AG10803 (cell line): ENCODE results near the gene VSIG8.

Experiments used
- DNase-seq: peaks from one replicate; pipeline ENCODE4 v3.0.0; 2010; ENCODE audit warnings: low read depth
- H3K4me3 ChIP-seq: 2 replicates; pipeline ENCODE4 v1.5.1; 2011; ENCODE audit warnings: mild to moderate bottlenecking, low read length, control low read depth
- TF ChIP-seq, protein P1 (sequence below): conservative IDR thresholded peaks from 2 replicates; pipeline ENCODE4 v1.5.1; 2011; ENCODE audit warnings: mild to moderate bottlenecking, low read length, control low read depth, inconsistent platforms

VSIG8 gene

DNA sequence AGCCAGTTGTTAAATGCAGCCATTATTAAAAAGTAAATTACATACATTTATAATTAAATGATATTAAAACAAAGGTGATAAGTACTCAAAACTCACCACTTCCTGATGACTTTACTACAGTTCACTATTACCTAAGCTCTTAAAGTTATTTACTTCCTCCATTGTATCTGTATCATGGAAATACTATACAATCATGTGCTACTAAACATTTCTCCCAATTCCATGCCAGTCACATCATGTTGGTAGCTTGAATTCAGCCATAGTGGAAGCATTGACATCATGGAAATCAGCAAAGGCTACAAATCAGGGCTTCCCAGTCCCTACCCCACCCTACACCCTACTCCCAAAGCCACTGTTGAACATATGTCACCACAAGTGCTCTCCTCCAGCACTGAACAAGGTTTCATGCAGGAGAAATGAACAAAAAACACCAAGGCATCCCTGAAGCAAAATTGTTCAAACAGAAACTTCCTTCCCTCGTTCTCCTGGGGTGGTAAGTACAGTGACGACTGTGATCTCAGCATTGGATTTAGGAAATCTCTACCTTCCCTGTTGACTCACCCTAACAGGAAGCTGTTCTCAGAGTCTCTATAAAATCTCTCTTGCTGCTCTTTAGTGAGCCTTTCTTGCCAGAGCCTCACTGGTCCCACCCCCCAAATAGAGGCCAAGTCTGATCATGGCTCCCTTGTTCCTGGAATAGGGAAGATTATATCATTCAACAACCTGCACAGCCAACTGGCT, 12.7 kb downstream of the VSIG8 start:
- no peak for DNase-seq
- no peak overlapping the region; the same call in 1 of the 2 replicates for H3K4me3 ChIP-seq
- TF ChIP-seq, protein P1, sequence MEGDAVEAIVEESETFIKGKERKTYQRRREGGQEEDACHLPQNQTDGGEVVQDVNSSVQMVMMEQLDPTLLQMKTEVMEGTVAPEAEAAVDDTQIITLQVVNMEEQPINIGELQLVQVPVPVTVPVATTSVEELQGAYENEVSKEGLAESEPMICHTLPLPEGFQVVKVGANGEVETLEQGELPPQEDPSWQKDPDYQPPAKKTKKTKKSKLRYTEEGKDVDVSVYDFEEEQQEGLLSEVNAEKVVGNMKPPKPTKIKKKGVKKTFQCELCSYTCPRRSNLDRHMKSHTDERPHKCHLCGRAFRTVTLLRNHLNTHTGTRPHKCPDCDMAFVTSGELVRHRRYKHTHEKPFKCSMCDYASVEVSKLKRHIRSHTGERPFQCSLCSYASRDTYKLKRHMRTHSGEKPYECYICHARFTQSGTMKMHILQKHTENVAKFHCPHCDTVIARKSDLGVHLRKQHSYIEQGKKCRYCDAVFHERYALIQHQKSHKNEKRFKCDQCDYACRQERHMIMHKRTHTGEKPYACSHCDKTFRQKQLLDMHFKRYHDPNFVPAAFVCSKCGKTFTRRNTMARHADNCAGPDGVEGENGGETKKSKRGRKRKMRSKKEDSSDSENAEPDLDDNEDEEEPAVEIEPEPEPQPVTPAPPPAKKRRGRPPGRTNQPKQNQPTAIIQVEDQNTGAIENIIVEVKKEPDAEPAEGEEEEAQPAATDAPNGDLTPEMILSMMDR: no peak

- no peak overlapping the region for H3K4me3 ChIP-seq
- TF ChIP-seq, protein P1: no peak
- DNase-seq: no peak
These were observed 14.1 kb downstream of the VSIG8 start for GRCh38 chr1:159848326-159848725.

GRCh38 chr1:159847231-159847630, 15.2 kb downstream of the VSIG8 start:
- H3K4me3 ChIP-seq: no peak overlapping the region
- no peak for DNase-seq
- TF ChIP-seq, protein P1: no peak

DNA sequence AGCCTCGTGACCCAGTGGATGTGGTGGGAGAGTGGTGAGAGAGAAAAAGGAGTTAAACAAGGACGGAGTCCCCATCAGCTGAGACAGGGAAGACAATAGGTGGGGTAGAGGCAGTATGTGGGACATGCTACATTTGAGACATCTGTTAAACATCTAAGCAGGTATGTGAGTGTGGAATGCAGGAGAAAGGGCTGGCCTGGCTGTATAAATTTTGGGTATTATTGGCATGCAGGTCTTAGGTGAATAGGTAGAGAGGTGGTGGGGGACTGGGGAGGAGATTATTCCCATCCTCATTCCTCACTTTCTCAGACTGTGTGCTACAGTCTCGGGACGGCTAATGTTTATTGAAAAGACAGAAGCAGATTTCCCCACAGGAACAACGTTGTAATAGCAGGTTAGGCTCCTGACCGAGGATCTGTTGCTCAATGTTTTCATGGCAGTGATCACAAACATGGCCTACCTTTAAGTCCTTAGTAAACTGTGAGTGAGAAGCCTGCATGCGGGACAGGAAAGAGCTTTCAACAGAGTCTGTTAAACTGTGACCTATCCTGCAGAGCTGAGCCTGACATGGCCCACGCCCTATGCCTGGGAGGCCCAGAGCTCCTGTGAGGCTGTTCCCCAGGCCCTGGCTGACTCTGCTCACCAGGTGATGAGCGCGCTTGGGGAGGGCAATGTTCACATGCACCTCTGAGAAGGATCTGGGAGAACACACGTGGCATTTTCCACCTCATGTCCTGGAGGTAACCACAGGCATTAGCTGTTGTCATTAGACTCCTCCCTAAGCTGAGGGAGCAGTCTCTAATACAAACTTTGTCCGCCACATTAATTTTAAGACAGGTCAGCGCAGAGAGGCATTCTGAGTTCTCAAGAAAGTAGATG, 16.5 kb downstream of the VSIG8 start:
- TF ChIP-seq, protein P1: no peak
- no peak overlapping the region for H3K4me3 ChIP-seq
- DNase-seq: no peak

GRCh38 chr1:159843459-159843858, 19.0 kb downstream of the VSIG8 start:
- DNase-seq: no peak
- H3K4me3 ChIP-seq: no peak overlapping the region
- TF ChIP-seq, protein P1: no peak

- no peak for DNase-seq
- no peak overlapping the region for H3K4me3 ChIP-seq
- TF ChIP-seq, protein P1: no peak
These were observed 20.7 kb downstream of the VSIG8 start for GRCh38 chr1:159841749-159842148.
